Omental fat pad (tissue), 4 donors: ENCODE results near the gene SCAMP3. TPM values are rescaled to one million over a fixed set of nuclear protein-coding genes. Genes with fewer than 3 reads are reported as not detected.

Experiments
- ATAC-seq: fragments of 150-250 bp; one replicate; pipeline ENCODE4 v1.9.1; 2016; ENCODE audit warnings: mild to moderate bottlenecking, moderate library complexity; ENCODE audit not compliant: low FRiP score
- DNase-seq: peaks from one replicate; pipeline ENCODE4 v3.0.0-alpha.2; 2019; ENCODE audit warnings: low spot score
- total RNA-seq, 4 donors: library from RNA; depleted of rRNA; stranded (reverse); fragments of >200 nt; gene quantifications; one replicate each; pipeline ENCODE4 v1.1.0, GENCODE V29; 2016
- TF ChIP-seq, protein P1 (sequence below), 3 donors: fragments of 450-650 bp; IDR thresholded peaks; one replicate each; pipeline ENCODE4 v1.5.1; 2016 to 2017; ENCODE audit warnings: antibody characterized with exemption in 3 of 3, mild to moderate bottlenecking in 3 of 3, moderate library complexity in 2 of 3

The SCAMP3 gene
- total RNA-seq, 4 donors from 2014 or later: 48.2 to 72.9 (median 63.1) TPM

DNA sequence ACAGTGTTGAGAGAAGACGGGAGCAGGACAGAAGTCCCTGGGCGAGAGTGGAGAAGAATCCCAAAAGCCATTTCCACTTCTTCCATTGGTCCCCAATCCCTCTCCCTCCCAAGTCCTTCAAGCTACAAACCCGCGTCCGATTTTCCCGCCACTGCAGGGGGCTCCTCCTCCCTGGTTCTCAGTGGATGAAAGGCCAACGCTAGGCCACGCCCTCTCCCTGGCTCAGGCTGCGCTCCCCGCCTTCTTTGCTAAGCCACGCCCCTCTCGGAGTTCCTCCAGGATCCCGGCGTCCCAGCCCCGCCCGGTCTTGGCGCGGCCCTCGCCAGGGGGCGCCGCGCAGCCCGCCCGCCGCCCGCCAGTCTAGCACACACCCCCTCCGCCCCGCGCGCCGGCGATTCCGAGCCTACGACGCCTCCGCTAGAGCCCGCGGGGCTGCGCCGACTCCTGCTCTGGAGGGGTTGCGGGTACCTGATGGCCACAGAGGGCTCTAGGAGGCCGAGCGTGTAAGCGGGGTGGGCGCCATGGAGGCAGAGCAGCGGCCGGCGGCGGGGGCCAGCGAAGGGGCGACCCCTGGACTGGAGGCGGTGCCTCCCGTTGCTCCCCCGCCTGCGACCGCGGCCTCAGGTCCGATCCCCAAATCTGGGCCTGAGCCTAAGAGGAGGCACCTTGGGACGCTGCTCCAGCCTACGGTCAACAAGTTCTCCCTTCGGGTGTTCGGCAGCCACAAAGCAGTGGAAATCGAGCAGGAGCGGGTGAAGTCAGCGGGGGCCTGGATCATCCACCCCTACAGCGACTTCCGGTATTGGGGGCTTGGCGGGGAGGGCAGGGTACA is 15.1 kb upstream of the SCAMP3 start, which contains the start of gene HCN3:
Gene HCN3, plus strand, starts transcription at position 394 of the 832 bp plus-strand sequence. Its CDS starts 128 bp downstream, at position 522.
- DNase-seq: peak; percentile 96
- TF ChIP-seq, protein P1, sequence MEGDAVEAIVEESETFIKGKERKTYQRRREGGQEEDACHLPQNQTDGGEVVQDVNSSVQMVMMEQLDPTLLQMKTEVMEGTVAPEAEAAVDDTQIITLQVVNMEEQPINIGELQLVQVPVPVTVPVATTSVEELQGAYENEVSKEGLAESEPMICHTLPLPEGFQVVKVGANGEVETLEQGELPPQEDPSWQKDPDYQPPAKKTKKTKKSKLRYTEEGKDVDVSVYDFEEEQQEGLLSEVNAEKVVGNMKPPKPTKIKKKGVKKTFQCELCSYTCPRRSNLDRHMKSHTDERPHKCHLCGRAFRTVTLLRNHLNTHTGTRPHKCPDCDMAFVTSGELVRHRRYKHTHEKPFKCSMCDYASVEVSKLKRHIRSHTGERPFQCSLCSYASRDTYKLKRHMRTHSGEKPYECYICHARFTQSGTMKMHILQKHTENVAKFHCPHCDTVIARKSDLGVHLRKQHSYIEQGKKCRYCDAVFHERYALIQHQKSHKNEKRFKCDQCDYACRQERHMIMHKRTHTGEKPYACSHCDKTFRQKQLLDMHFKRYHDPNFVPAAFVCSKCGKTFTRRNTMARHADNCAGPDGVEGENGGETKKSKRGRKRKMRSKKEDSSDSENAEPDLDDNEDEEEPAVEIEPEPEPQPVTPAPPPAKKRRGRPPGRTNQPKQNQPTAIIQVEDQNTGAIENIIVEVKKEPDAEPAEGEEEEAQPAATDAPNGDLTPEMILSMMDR (IDR thresholded peaks at IDR 0.05): peak in 1 of 3 donors; percentile 27

DNA sequence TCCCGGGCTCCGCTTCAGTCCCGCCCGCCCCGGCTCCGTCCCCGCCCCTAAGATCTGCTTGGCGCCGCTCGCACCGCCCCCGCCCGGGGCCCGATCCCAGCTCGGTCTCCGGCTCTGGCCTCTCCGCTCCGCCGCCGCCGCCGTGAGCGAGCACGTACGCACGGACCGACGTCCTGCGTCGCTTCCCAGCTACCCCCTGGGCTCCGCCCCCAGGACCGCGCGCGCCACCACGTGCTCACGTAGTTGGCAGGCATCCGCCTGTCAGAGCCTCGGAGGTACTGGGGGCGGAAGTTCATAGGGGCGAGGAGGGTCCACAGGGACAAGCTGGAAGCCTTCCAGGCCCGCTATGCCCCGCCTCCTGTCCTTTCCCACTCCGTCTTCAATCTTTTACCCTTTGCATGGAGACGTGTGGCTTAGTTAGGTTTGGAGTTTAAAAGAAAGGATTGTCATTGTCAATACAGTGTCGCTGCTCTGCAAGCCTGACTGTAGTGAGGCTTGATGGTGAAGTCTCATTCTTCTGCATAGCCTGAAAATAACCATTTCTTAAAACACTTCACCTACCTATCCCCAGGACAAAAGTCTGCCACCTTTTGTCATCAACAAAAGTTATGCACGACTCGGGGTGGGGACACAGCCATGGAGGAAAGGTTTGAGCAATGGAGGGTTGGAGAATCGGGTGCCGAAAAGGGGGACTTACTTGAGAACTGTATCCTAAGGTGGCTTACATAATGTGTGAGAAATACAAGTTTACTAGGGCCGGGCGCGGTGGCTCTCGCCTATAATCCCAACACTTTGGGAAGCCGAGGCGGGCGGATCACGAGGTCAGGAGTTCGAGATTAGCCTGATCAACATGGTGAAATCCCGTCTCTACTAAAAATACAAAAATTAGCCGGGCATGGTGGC is 11.4 kb upstream of the SCAMP3 start, which contains the start of gene CLK2:
Gene CLK2, minus strand, starts transcription at position 162 of the 903 bp plus-strand sequence. CDS start 2,527 bp downstream, outside the sequence.
- DNase-seq (peak; percentile 82), ATAC-seq (peak; percentile 91)
- TF ChIP-seq, protein P1 (IDR thresholded peaks at IDR 0.05): no peak

More for the DNA sequence above, 15.1 kb upstream of the SCAMP3 start, which contains the start of gene HCN3:
- peak; percentile 91 for ATAC-seq

DNA sequence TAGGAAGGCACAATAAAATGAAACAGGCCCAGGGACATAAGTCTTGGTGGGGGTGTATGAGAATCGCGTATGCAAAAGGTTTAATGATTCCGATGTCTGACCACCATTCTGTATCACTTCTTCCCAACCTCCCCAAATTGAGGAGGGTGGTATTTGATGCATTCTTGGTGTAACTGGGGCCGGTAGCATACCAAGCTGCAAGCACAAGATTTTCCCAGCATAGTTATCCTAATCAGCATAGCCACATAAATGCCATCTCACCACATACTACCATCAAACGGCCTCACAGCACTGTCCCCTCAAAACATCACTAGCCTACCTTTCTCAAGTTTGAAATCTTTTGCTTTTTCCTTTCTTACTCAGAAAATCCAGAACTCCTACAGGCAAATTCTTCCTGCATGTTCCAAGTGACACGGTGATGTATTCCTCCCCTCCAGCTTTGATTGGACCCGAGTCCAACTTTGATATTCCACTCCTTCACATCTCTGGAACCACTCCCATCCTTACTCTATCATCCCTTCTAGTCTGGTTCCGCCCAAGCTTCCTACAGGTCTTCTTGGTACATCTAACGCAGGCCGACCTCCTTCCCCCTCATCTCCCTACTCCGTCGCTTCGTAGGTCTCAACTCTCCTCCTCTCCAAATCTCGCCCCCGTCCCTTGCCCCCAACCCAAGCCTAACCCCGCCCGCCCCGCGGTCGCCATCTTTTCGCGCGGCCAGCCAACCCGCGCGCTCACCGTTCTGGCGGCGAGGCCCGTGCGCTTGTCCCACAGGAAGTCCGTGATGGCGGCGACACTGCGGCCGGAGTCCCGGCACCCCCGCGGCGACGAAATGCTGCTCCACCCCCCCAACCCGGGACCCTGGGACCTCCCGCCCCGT is 10.5 kb upstream of the SCAMP3 start:
- TF ChIP-seq, protein P1 (IDR thresholded peaks at IDR 0.05): no peak
- DNase-seq (no peak), ATAC-seq (peak; percentile 42)

DNA sequence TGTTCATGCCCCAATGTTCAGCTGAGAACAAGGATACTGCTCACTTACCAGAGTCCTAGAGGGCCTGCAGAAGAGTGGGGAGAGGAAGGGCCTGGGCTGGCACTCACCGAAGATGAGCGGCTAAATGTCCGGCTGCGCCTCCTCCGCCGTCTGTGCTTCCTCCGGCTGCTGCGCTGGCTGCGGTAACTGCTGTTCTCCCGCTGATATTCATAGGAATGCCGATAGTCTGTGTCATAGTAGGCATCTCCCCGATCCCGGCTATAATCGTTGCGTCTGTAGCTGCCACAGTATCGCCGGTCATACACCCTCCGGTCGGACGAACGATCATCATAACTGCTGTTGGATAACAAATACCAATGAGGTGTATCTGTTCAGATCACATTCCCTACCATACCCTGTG is 7.2 kb upstream of the SCAMP3 start:
- ATAC-seq (no peak), DNase-seq (no peak)
- TF ChIP-seq, protein P1 (IDR thresholded peaks at IDR 0.05): no peak

DNA sequence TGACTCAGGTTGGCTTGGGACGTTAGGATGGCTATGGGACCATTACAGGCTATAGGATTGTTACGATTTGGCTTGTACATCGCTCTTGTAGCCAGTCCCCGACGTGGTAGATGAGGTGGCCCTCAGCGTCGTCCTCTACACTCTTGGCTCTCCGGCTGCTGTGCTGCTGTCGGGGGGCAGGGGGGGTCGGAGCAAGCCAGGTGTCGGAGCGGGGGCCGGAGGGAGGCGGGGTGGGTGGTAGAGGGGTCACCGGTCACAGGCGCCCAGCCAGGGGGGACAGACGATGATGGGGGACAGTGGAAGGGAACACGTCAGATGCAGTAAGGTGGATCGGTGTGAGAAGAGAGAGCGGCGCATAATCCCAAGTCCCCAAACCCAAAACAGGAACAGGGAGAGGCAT is 6.5 kb upstream of the SCAMP3 start:
- TF ChIP-seq, protein P1 (IDR thresholded peaks at IDR 0.05): no peak
- DNase-seq (no peak), ATAC-seq (no peak)

DNA sequence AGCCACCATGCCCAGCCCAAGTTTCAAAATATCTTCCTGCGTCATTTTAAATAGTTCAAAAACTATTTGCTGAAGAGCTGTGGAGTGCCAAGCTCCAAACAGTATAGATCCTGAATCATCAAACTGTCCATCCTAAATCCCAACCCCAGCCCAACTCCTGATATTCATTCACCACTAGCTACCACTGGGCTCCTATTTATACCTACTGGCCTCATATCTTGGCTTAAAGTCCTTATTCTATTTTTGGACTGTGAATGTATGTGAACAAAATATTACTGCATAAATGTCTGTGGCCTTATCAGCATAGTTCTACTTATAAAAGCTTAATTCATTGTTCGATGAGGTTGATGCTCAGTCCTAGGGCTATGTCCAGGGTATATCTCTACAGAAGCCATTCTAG is 5.2 kb upstream of the SCAMP3 start:
- DNase-seq (no peak), ATAC-seq (no peak)
- TF ChIP-seq, protein P1 (IDR thresholded peaks at IDR 0.05): no peak
